Stimulated activated naive CD8-positive, alpha-beta T cell treated with anti-CD3 and anti-CD28 coated beads, Interleukin-15, Interleukin-2, amounts not matched to agents 100 U/mL and 50 U/mL, for 24 hours (primary cell): Measurements from ENCODE around the gene RETSAT.
"Not testable (repeated sequence)": the region's sequence is repeated elsewhere in the genome, so short reads cannot be mapped to it uniquely, and the experiment has no call there.

ENCODE experiments used
- ATAC-seq: fragments of 150-1000 bp; cut with Tn5 transposase; one replicate; pipeline ENCODE4 v1.10.0; 2021
- DNase-seq: peaks from one replicate; pipeline ENCODE4 v3.0.0; 2021

Gene RETSAT

DNA sequence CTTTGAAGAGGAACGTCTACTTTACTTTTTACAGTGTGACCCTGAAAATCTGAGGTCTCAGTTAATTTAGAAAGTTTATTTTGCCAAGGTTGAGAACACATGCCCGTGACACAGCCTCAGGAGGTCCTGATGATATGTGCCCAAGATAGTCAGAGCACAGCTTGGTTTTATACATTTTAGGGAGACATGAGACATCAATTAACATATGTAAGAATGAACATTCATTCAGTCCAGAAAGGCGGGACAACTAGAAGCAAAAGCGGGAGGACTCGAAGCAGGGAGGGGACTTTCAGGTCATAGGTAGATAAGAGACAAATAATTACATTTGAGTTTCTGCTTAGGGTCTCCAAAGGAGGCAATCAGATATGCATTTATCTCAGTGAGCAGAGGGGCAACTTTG lies 23.9 kb upstream of the RETSAT start:
- ATAC-seq (no peak), DNase-seq (no peak)

DNA sequence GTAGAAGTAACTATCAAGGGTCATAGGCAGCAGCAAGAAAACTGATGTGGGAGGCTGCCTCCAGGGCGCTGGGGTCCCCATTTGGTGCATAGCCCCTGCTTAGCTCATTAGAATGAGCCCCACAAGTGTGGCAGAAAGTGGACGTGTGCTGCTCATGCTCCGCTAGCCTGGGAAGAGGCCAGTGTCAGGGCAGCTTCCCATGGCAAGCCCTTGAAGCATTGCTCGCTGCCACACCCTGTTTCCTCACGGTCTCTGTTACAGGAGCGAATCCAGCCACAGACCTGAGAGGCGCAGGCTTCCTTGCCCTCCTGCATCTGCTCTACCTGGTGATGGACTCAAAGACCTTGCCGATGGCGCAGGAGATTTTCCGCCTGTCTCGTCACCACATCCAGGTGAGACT lies 22.8 kb upstream of the RETSAT start:
- no peak for DNase-seq
- no peak for ATAC-seq

DNA sequence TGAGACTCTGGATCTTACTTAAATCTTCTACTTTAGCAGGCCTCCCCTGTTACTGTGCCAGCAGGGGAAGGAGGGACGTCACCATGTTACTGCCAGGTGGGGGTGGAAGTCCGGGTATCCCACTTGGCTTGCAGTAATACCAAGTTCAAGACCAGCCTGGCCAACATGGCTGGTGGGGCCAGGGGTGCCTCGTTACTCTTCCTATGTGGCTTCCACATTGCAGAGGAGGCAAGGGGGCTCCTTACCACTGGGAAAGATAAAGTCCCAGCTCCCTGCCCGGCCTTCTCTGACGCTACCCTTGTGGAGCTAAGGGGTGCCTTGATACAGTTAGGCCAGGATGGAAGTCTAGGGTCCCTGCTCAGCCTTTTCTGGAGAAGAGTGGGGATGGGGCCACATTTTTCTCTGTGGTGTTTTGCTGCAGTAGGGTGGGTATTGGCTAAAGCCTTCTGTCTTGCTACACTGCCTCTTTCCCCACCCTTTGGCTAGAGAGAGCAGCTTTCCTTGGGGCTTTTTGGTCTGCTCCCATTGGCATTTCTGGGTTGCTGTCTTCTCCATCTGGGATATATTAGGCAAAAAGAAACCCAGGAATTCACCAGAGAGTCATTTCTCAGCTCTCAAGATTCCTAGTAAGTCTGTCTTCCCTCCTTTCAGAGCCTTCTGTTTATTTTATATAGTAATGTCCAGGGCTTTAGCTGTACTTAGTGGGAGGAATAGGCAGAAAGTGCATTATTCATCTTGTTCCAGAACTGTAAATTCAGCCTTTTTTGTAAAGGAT lies 22.1 kb upstream of the RETSAT start:
- ATAC-seq (no peak), DNase-seq (no peak)

DNA sequence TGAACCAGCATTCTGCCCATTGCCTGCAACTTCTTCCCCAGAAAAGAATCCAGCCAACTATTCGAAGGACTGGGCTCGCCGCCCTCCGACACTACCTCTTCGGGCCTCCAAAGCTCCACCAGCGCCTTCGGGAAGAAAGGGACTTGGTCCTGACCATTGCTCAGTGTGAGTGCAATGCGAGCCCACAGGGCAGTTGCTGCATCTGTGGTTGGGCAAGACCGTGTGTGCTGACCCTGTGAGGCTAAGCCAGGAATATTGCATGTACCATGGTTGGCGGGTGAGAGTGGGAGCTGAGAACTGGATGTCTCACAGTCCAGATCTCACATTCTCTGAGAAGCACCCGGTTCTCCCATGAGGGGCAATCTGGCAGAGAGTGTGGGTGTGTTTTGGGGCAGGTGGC lies 16.7 kb upstream of the RETSAT start:
- no peak for DNase-seq
- ATAC-seq, result no peak

DNA sequence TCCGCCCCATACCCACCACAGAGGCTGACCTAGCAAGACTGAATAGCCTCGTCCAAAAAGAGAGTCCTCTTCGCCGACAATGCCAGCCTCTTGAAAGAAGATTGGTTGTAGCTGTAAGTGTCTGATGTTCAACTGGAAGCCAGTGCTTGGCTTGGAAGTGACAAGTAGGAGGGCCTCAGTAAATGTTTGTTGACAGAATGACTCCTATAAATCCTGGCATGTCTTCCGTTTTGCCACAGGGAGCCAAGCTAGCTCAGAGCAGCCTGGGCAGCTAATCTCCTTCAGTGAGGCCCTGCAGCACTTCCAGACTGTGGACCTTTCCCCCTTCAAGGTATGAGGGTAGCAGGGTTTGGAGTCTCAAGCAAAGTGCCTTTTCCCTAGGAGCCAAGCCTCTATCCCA lies 15.2 kb upstream of the RETSAT start:
- ATAC-seq (no peak), DNase-seq (no peak)

DNA sequence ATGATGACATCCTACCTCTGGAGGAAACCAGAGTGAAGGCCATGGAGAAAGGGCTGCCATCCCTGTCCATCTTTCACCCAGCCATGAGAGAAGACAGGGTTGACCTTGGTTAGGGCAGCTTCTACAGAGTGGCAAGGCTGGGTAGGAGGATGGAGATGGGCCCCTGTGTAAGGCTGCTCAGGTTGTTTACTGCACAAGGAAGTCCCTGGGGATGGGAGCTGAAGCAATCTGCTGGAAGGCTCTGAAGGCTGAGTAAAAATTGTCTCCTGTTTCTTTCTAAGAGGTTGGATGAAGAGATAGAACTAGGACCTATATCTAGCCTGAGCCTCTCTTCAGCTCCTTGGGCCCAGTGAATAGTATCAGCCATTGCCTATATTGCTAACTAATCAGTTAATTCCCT lies 14.6 kb upstream of the RETSAT start:
- ATAC-seq, result no peak

DNA sequence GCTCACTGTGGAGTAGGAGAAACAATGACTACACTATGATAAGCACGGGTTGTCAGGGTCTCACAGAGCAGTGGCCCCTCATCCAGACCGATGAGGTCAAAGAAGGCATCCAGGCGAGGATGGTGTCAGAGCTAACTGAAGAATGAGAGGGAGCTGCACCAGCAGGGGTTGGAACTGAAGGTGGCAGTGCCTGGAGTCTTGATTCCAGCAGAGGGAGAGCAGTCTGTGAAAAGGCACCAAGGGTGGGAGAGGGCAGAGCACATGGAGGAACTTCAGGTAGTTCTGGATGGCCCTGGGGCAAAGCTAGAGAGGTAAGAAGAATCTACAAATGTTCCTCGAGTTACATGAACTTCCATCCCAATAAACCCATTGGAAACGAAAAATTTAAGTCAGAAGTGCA lies 12.9 kb upstream of the RETSAT start:
- no peak for DNase-seq
- no peak for ATAC-seq

More for the DNA sequence above, 14.6 kb upstream of the RETSAT start:
- DNase-seq, result no peak

DNA sequence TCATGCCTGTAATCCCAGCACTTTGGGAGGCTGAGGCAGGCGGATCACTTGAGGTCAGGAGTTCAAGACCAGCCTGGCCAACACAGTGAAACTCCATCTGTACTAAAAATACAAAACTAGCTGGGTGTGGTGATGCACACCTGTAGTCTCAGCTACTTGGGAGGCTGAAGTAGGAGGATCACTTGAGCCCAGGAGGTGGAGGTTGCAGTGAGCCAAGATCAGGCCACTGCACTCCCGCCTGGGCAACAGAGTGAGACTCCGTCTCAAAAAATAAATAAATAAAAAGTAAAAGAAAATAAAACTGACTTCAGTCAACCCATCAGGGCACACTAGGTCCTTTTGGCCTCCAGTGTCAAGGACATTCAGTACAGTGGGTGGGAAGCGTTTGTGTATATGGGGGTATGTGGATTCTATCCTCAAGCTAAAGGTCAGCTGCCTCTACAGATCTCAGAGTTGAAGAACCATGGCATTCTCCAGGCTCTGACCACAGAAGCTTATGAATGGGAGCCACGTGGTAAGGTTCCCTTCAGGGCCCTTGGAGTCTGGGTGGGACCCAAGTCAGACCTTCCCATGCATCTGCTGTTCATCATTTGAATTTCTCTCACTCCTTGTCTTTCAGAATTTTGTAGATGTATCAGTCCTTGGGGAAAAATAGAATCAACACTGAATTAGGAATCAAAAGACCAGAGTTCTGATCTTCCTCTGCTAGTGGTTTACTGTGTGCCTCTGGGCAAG lies 8.5 kb upstream of the RETSAT start:
- not testable (repeated sequence) for DNase-seq, ATAC-seq

DNA sequence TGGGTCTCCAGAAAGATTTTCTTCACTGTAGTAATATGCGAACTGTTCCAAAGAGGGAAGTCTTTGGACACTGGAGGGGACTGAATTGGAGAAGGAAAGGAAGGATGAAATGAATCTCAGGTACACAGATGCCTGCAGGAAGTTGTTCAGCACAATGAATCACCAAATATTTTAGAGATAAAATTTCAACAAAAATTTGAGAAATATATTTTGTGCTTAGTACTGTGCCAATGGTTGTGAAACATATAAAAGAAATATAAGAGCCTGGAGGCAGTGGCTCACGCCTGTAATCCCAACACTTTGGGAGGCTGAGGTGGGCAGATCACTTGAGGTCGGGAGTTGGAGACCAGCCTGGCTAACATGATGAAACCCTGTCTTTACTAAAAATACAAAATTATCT lies 3.4 kb upstream of the RETSAT start:
- ATAC-seq, result no peak
- no peak for DNase-seq

DNA sequence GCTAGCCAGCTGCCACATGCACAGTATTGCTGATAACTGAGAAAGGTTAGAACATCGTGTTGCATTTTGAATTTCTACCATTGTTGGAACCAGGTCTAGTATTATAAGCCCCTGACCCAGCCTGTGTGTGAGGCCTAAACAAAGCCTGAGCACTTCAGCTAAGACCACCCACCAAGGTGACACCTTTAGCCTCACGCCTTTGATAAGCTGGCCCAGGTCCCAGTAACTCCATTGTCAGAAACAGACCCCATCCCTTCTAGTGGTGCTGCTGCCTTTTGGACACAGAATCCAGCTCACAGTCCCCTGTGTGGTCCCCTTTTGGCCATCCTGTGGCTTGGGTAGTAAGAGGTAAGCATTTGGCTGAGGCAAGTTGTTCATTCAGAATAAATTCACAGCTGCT lies 1.9 kb upstream of the RETSAT start:
- ATAC-seq, result no peak
- no peak for DNase-seq

DNA sequence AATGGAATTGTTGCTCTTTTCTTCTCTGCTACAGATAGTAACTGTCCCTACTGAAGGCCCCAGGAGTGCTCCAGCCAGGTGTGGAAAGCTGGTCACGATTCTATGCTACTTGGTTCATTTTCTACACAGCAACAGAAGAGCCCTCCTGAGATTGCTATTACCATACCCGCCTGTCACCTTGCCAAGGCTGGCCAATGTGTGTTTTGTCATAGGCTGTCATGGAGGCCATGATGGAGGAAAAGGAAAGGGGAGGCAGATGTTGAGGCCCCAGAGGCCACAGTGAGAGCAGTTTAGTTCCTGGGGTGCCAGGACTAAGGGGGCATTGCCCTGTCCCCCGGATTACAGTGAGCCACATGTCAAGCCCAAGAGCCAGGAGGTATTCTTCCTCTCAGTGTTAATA lies 1.2 kb upstream of the RETSAT start:
- ATAC-seq (no peak), DNase-seq (no peak)

DNA sequence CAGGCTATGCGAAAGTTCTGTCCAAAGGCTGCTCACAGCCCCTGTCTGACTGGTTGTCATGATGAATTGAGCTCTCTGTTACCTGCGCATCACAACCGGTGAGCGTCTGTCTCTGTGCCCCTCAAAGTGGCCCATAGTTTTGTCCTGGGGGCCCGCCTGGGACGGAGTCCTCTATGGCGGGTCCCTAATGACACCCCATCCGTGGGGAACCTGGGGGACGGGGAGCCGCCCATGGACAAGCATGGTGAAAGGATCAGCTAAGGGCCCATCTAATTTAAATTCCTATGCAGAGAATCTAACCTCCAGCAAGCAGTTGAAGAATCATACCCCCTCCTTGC lies 714 bp upstream of the RETSAT start:
- no peak for DNase-seq
- no peak for ATAC-seq

DNA sequence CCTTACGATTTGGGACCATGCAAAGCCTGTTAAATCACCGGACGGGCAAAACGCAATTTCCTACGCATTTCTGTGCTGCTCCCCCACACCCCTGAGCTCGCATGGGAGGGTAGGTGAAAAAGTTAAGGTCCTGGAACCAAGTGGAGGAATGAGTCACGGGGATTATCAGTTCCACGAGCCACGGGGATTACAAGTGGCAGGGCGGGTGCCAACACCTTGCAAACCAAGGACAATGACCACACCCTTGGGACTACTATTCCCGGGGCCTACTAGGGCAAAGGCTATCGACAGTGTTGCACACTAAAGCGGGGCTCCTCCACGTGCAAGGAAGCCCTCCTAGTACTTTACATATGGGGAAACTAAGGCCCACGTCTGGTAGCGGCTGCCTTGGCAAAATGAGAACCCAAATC lies 447 bp downstream of the RETSAT start:
- no peak for ATAC-seq
- peak; percentile 20 for DNase-seq

DNA sequence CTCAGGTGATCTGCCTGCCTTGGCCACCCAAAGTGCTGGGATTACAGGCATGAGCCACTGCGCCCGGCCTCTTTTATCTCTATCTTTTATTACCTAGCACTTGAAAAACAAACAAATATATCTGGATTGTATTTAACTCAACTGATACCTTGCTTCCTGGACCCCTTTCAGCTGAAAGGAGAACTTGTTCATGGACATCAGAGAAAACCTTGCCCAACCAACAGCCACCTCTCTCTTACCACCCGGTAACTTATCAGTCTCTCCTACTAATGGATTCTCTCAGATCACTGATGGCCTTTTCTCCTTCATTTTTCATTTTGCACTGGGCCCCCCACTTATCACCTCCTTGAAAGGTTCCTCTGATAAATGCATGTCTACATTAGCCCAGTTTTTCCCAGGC lies 6.7 kb downstream of the RETSAT start:
- DNase-seq (no peak), ATAC-seq (no peak)

DNA sequence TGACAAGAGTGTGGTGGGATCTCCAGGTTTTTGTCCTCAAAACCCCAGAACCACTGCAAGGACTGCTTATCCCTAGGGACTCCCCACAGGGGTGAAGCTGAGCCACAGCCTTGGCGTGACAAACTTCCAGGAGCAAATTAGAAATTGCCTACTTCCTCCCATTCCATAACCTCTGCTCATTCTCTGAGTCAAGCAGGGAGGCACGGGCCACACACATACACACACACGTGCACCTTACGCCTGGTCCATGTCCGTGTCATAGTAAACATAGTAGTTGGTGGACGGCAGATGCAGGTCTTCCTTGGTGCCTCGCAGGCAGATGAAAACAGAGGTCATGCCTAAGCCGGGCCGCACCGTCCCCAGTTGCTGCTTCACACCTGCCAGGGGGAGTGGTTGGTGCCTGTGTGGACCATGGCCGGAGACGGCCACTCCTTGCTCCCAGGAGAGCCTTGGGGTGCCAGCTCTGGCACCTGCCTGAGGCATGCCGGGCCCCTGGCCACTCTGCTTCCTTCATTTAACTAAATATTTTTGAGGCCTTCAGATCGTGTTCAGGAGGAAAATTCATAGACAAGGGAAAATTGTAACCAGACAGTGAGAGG lies 9.9 kb downstream of the RETSAT start:
- ATAC-seq, result no peak

DNA sequence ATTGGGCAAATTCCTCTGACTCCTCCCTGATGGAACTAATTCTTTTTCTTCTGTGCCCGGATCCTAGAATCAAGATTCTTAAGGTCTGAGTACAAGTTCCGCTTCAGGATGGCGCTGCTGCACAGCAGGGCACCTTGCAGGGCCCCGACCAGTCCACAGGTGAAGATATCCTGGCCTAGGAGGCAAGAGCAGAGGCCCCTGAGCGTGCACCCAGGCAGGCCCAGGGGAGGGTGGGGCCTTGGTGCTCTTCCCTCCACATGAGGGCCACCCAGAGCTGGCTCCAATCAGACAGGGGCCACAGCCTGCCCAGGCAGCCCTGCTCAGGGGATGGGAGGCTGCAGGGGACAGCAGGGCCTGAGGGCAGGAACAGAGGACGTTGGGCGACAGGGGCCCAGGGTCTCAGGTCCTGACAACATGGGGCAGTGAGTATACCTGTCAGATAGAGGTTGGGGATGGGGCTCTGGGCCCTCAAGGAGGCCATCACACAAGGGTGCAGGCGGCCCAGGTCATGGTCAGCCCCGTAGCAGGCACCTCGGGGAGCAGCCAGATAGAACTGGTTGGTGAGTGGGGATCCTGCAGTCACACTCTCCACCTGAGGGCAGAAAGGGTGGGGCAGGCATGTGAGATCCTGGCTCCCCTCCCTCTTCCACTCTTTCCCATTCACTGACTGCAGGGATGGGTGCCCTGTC lies 11.0 kb downstream of the RETSAT start:
- ATAC-seq, DNase-seq: not testable (repeated sequence)

More for the DNA sequence above, 9.9 kb downstream of the RETSAT start:
- DNase-seq, result no peak

DNA sequence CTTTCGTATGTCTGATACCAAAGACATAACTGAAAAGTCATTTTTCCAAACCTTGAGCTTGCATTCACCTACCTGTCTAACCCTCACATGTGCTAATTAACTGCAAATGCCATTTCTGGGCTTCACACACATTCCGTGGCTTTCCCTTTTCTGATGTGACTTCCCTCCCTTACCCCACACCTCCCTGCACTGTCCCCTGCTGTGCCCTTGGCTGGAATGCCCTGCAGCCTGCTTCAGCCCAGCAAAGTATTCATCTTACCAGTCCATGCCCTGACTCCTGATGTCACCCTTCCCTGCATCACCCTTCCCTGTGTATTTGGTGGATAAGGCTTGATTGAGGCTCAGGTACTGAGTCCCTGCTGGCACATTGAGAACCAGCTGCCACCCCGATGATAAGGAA lies 12.2 kb downstream of the RETSAT start:
- DNase-seq (no peak), ATAC-seq (no peak)

DNA sequence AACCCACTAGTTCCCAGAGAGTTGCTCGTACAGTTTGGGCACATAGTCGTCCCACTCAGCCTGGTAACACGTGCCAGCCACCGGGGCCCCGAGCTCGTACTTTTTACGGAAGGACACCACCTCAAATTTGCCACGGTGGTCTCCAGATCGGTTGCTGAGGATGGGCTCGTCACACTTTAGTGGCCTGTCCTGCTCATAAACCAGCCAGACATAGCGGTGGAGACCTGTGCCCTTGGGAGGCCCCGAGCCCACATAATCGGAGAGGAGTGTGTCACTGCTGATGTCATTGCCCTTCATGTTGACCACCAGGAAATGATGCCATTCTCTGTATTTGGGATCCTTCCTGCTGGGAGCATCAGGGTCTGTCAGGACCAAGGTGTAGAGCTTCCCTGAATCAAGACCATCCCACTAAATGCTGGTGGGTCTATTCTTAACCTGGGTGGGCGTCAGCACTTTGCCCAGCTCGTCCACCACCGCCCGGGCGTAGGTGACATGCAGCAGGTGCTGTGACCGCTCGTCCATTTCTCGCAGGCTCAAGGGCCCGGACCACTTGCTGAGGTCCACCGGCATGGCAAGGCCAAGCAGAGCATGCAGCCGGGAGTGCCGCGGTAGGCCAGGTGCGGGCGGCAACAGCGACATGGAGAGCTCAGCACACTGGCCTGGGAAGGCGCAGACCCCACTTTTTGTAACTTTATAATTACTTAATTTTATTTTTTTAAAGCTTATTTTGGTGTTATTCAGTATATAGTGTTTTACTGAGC lies 12.9 kb downstream of the RETSAT start:
- ATAC-seq (no peak), DNase-seq (no peak)

DNA sequence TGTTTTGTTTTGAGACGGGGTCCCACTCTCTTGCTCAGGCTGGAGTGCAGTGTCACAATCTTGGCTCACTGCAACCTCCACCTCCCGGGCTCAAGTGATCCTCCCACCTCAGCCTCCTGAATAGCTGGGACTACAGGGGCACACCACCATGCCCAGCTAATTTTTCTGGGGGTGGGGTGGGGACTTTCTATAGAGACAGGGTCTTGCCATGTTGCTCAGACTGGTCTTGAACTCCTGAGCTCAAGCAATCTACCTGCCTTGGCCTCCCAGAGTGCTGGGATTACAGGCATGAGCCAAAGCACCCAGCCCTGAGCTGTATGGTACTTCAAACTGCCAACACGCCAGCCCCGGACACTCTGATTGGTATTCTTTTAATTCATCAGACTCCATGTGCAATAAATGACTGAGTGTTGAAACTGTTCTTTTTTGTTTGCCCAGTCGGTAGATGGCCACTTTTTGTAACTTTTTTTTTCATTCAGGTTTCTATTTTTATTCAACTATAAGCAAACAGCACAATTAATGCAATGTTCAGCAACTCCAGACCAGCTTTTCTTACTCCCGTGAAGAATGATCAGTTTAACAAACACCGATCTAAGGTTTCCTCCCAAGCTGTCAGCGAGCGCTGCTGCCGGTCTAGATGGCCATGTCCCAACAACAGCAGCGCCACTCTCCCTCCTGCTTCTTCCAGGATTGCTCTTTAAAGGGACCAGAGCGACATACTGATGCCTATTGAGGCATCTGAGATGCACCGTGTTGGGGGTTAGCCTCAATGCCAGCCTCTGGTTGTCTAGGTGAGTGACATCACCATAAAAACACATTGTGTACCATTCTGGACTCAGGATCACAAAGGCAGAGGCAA lies 14.1 kb downstream of the RETSAT start:
- DNase-seq, result no peak
- no peak for ATAC-seq

DNA sequence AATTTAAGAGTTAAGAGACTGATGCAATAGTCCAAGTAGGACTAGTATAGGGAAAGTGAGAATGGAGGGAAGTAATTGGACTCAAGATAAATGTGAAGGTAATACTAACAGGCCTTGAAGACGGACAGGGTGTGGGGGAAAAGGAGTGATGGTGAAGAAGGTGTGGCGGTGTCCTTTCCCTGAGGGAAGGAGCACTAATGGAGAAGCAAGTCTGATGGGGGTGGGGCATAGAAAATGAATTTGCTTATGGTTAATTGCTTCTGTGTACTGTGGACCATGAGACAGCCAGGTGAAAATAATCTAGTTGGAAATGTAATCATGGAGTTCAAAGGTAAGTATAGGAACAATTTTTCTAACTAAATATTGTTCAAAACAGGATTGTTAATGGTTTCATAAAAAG lies 19.4 kb downstream of the RETSAT start:
- ATAC-seq, result no peak
- no peak for DNase-seq

DNA sequence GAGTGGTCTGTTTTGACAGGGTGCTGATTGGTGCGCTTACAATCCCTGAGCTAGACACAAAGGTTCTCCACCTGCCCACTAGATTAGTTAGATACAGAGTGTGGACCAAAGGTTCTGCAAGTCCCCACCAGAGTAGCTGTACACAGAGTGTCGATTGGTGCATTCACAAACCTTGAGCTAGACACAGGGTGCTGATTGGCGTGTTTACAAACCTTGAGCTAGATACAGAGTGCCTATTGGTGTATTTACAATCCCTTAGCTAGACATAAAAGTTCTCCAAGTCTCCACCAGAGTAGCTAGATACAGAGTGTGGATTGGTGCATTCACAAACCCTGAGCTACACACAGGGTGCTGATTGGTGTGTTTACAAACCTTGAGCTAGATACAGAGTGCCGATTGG lies 20.5 kb downstream of the RETSAT start:
- not testable (repeated sequence) for ATAC-seq, DNase-seq
